HS-5 (cell line): ENCODE data around the gene HIPK2.
"Not testable (repeated sequence)": the region's sequence is repeated elsewhere in the genome, so short reads cannot be mapped to it uniquely, and the experiment has no call there.

ENCODE experiments used
- DNase-seq: peaks from one replicate; pipeline ENCODE4 v3.0.0-alpha.2; 2012; ENCODE audit warnings: low read depth

The HIPK2 gene

DNA sequence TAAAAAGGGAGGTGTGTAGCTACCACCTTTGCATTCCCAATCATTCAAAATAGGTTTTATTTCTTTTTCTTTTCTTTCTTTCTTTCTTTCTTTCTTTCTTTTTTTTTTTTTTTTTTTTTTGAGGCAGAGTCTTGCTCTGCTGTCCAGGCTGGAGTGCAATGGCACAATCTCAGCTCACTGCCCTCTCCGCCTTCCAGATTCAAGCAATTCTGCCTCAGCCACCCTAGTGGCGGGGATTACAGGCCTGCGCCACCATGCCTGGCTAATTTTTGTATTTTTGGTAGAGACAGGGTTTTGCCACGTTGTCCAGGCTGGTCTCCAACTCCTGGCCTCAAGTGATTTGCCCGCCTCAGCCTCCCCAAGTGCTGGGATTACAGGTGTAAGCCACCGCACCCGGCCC lies 107.1 kb downstream of the HIPK2 start:
- not testable (repeated sequence) for DNase-seq

- DNase-seq, result no peak
These were observed 108.4 kb downstream of the HIPK2 start for GRCh38 chr7:139669106-139670061.

DNA sequence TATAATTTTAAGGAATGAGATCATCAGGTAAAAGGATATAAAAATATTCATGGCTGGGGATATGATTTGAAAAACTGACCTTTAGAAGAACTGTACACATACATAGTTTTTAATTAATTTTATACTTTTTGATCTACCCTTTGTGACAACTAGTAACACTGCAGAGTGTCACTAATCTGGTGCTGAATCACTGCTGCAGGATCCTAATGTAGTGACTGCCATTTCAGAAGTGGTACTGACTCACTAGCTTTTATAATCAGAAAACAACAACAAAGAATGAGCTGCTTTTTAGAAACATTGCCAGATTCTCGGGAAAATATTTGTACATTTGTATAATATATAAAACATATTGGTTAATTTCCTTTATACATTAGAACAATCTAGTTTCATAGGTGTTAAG lies 110.4 kb downstream of the HIPK2 start:
- DNase-seq, result no peak

GRCh38 chr7:139666501-139666900 lies 111.3 kb downstream of the HIPK2 start:
- DNase-seq, result no peak

- DNase-seq, result no peak
These were observed 113.4 kb downstream of the HIPK2 start for GRCh38 chr7:139664434-139664833.

- no peak for DNase-seq
These were observed 114.1 kb downstream of the HIPK2 start for GRCh38 chr7:139663608-139664177.

DNA sequence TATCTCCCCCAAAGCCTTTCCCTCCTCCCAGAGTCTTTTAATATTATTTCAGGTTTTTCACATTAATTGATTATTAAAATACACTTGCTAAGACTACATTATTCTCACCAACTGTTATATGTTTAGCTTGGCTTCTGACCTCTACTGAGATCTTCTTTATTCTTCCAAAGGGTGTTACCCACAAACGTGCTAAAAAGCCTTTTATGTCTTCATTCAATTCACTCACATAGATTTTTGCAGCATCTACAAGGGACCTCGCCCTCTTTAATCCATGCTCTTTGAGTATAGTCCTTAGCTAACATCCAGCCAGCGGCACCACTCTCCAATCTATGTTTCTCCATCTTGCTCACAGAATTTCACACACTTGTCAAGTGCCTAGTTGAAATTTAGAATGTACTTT lies 115.9 kb downstream of the HIPK2 start:
- no peak for DNase-seq

DNA sequence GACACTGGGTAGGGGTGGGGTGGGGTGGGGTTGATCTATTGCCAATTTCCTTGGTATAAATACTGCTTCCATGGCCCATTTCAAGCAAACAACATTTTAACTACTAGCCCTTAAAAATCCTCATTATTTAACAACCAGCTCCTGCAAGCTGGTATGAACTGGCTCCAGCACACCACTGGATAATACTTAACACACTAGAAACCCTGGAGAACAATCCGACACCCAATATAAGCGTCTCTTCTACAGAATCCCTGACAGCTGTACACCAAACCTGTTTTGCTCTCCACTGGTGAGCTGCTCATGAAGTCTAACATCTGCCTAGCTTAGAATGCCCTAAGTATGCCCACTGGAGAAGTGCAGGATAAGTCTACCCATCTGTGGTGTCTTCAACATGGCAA lies 116.8 kb downstream of the HIPK2 start:
- DNase-seq, result no peak

- no peak for DNase-seq
These were observed 117.3 kb downstream of the HIPK2 start for GRCh38 chr7:139660317-139661042.

- no peak for DNase-seq
These were observed 117.9 kb downstream of the HIPK2 start for GRCh38 chr7:139659922-139660316.

DNA sequence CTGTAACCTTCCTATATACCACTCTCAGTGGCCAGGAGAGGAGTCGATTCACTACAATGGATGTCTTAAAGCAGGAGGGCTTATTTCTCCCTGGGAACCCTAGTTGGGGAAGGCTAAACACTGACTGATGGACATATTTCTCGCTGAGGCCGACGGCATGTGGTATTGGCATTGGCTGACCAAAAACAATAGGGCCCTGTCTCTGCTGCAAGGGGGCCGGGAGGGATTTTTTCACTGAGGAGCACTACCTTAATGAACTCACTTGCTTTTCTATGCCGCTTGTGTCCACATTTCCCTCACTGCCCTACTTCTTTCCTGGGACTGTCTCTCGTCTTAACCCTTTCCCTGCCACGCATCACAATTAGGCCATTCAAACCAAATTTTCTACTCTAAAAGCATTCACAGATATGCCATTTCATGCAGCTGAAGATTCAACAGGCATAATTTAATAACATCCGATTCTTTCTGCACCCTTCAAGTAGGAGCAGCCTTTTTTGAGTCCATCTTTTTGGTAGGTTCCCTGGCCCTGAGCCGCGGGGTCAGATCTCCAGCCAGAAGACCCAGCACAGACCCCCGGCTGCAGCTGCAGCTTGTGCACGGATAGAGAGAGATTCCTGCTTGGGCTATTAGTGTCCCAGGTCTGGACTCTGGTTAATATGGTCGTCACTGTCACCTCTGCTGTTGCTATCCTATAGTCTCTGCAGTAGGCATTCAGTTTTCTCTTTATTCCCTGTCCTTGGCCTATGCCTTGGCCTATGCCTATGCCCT lies 118.7 kb downstream of the HIPK2 start:
- no peak for DNase-seq

GRCh38 chr7:139658296-139658695 lies 119.5 kb downstream of the HIPK2 start:
- no peak for DNase-seq

GRCh38 chr7:139657725-139658124 lies 120.1 kb downstream of the HIPK2 start:
- DNase-seq, result no peak

- DNase-seq, result no peak
These were observed 121.4 kb downstream of the HIPK2 start for GRCh38 chr7:139656387-139656786.

GRCh38 chr7:139655305-139655704 lies 122.5 kb downstream of the HIPK2 start:
- no peak for DNase-seq

DNA sequence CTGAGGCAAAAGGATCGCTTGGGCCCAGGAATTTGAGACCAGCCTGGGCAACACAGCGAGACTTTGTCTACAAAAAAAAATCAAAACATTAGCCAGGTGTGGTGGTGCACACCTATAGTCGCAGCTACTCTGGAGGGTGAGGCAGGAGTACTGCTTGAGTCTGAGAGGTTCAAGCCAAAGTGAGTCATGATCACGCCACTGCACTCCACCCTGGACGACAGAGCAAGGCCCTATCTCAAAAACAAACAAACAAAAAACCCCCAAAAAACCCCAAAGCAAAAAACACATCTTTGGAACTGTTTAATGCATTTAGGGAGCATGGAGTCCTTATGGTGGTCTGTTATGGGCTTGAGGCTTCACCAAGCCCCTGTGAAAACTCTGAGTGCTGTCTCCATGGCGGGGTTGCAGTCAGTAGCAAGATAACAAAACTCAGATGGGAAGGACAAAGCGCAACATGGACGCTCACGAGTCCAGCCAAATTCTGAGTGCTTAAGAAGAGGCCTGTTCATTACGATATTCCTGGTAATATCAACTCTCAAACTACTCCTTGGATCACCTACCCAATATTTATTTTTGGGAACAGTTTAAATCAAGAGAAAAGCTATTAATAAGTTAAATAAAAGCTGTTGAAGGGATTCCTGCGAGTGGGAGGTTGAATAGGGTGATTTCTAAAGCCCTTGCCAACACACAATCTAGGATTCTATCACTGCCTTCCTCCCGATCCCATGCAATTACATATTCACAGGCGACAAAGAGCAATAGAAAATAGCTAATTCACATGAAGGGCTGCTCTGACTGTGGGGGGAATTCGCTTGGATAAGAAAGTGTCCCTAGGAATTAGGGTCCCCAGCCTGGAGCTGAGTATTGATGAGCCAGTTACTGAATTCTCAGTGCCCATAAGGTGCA lies 123.3 kb downstream of the HIPK2 start:
- DNase-seq, result no peak

- no peak for DNase-seq
These were observed 125.9 kb downstream of the HIPK2 start for GRCh38 chr7:139651914-139652313.

DNA sequence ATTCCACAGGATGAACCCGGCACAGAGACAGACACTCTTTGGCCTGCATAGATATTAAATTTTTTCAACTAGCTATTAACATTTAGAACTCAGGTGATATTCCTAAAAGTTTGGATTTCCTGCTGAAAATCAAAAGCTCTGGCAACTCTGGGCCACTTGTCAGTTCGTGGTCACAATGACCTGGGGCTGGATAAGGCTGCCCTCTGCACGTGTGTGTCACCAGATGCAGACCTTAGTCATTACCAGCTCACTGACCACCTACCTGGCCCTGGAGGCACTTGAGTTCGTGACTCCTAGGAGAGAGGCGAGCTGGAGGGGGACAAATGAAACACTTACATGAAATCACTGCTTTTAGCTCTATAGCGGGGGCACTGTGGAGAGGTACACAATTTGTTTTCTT lies 126.5 kb downstream of the HIPK2 start:
- DNase-seq, result no peak

DNA sequence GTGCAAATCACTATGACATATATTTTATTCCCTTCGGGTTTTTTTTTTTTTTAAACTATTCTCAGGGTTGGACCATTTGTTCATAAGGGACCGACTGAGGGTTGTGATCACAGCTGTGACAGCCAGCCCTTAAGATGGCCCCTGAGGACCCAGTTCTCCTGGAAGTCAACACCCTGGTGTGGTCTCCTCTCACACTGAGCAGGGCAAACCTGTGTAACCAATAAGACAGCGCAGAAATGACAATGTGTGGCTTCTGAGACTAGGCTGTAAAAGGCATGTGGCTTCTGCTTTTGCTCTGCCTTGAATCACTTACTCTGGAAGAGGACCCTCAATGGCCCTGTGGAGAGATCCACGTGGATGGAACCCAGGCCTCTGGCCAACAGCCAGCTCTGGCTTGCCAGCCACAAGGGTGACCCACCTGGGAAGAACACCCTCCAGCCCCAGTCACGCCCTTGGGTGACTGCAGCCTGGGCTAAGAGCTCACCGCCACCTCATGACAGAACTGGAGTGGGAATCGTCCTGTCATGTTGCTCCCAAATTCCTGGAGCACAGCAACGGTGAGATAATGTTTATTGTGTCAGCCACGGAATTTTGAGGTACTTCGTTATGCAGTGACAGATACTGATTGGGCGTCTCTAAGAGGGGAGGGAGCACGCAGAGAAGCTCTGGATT lies 127.2 kb downstream of the HIPK2 start:
- DNase-seq, result no peak

DNA sequence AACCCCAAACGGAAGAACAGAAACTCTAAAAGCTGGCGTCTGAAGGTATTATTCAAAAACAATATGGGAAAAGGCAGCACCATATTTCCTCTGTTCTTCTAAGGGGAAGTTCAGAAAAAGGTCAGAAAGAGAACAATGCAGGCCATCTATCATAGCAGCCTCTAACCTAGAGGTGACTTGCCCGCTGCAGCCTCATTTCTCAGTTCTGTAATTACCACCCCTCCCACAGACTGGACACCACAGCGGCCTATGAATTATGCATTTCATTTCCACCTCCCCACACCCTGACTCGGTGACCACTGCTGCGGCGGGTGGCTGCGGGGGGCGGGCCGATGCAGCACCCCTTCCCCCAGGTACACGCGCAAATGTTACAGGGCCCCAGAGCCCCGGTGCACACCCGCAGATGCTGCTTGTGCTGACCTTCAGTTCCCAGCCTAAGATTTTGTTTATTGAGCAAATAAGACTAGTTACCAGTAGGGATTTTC lies 128.8 kb downstream of the HIPK2 start:
- DNase-seq, result no peak
